Measurements from ENCODE around the gene MPDU1. TPM values are rescaled to one million over a fixed set of nuclear protein-coding genes. Genes with fewer than 3 reads are reported as not detected.
A peak's percentile ranks its signal among the peaks of the same experiment; 100 is the strongest.

MPDU1 gene
- 151 and 157 TPM in 2 replicates for total RNA-seq (2014; rRNA removed; shearing (Covaris generic))

DNA sequence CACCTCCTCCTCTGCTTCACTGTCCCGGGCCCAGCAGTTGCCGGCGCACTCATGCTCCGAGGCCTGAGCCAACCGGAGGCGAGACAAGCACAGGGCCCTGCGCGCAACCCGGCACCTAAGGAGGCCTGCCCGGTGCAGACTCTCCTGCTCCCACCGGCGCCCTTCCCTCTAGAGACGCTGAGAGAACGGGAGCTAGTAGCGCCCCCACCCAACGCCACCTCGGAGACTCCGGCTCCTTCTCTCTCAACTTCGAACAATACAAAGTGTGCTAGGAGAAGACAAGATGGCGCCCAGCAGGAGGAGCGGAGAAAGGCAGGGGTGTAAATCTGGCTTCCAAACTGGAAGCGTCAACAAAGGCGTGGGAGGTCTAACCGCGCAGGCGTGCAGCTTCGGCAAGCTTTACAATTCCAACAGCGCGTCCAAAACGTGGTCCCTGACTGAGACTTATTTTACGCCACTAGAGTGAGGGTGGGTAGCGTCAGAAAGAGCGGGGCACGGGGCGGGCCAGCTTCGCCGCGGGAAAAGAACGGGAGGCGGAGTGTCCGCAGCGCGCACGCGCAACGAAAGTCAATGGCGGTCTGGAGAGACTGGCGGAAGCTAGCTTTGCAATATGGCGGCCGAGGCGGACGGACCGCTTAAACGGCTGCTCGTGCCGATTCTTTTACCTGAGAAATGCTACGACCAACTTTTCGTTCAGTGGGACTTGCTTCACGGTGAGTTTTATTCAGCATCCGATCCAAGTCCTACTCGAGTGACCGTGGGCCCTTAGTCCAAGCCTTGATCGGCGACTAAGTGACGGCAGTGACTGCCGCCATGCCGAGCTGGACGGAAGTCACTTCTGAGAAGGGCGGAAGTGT, at the start of gene MPDU1:
TSS of gene MPDU1 (plus strand) at position 600 of the 857 bp plus-strand sequence. CDS start at position 611, 11 bp downstream.
- peak; percentile 97 for DNase-seq (ENCODE audit: low spot score)
- in situ Hi-C loops (cut with HindIII; ENCODE audit: low sequenced_read_pairs), result no loop called here

DNA sequence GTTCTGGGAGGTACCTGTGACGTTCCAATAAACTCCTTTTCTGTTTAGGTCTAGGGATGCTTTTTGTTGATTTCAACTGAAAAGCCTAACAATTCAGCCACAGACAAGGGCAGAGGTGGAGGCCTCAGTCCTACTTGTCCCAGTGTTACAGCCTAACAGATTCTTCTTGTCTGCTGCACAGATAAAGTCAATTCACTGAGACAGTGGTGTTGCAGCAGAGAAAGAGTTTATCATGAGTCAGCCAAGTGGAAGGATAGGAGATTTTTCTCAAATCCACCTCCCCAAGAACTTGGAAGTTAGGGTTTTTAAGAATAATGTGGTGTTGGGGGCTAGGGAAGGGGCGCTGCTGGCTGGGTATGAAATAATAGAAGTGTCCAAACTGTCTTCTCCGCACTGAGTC, 45.6 kb upstream of the MPDU1 start:
- no peak for DNase-seq (ENCODE audit: low spot score)
- in situ Hi-C loops (cut with HindIII; ENCODE audit: low sequenced_read_pairs), result no loop called here

DNA sequence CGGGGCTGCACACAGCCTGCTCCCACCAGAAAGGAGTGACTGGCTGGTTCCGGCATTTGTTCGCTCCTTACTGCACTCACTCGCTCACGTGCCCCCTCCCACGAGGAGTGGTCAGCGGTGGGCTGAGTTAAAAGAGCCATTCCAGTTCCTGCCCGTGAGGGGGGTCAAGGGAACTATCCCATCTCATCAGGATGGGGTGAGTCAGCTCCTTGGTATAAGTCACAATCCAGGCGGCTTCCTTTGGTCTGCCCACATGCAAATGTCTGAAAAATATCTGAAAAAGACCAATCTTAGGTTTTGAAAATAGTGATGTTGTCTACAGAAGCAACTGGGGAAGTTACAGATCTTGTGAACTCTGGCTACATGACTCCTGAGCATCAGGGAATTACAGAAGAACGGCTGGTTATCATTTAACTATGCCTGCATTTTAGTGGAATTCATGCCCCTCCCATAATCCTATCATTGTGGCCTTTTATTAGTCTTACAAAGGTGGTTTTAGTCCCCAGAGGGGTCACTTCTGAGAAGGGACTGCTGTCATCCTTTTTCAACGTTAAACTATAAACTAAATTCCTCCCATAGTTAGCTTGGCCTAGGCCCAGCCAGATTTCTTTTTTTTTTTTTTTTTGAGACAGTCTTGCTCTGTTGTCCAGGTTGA, 44.6 kb upstream of the MPDU1 start:
- in situ Hi-C loops (cut with HindIII; ENCODE audit: low sequenced_read_pairs), result no loop called here
- DNase-seq (ENCODE audit: low spot score), result no peak

DNA sequence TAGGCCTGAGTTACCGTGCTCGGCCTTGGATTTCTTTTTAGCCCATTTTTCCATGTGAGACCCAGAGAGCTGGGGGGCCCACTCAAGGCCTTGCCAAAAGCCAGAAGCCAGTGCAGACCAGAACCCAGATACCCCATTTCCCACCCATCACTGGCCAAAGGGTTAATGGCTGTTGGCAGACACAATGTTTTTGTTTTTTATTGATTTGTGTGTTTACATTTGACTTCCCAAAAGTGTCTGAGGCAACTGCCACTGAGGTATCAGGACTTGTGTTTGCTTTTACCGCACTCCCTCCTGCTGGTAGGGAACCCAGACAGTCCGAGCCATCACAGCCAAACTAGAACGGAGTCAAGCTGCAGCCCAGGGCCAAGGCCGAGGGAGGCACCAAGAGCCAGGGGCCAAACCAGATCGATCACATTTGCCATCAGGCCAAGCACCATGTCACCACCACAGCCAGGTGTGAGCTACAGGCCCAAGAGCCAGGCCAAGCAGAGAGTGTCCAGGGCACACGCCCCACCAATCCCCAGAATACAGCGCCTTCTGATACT, 42.5 kb upstream of the MPDU1 start:
- no peak for DNase-seq (ENCODE audit: low spot score)
- in situ Hi-C loops (cut with HindIII; ENCODE audit: low sequenced_read_pairs), result no loop called here

DNA sequence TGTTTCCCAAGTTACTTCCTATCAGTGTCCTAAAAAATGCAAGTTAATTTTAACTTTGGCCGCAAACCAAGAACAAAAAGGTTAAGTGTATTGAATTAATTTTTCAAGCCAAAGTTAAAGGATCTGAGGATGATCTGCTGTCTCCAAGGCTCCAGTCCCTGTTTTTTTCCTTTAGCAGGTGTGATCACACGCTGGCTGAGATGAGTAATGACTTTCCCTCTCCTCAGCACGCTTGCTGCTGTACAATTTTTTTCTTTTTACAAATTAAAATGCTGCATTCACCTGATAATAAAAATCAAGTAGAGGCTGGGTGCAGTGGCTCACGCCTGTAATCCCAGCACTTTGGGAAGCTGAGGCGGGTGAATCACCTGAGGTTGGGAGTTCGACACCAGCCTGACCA, 38.7 kb upstream of the MPDU1 start:
- DNase-seq (ENCODE audit: low spot score), result no peak
- in situ Hi-C loops (cut with HindIII; ENCODE audit: low sequenced_read_pairs), result no loop called here

DNA sequence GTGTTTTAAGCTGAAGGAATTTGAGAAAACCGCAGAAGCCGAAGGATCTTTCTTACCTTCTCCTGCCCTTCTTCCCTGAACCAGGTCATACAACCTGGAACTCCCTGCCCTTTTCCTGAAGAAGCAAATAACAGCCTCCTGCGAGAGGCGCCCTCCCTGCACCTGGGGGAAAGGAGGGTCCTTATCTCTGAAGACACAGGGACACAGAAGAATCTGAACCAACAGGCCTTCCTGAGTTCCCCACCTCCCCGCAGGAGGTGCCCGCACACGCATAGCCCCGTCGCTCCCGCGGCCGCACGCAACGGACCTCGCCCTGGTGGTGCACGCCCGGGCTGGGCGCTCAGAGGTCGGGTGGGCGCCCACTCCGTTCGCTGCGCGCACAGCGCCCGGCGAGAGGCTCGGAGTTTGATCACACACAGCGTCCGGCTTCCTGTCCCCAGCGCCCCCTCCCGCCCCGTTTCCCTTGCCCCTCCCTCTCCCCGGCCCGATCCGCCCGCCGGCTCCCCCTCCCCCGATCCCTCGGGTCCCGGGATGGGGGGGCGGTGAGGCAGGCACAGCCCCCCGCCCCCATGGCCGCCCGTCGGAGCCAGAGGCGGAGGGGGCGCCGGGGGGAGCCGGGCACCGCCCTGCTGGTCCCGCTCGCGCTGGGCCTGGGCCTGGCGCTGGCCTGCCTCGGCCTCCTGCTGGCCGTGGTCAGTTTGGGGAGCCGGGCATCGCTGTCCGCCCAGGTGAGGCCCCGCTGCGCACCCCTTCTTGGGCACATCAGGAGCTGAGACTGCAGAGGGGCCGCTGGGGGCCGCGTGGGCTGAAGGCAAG, 34.9 kb upstream of the MPDU1 start, which contains the start of gene TNFSF12:
TSS of gene TNFSF12 (plus strand) at position 474 of the 816 bp plus-strand sequence. CDS start at position 570, 96 bp downstream.
- DNase-seq (ENCODE audit: low spot score), result peak; percentile 52
- in situ Hi-C loops (cut with HindIII; ENCODE audit: low sequenced_read_pairs), result no loop called here

DNA sequence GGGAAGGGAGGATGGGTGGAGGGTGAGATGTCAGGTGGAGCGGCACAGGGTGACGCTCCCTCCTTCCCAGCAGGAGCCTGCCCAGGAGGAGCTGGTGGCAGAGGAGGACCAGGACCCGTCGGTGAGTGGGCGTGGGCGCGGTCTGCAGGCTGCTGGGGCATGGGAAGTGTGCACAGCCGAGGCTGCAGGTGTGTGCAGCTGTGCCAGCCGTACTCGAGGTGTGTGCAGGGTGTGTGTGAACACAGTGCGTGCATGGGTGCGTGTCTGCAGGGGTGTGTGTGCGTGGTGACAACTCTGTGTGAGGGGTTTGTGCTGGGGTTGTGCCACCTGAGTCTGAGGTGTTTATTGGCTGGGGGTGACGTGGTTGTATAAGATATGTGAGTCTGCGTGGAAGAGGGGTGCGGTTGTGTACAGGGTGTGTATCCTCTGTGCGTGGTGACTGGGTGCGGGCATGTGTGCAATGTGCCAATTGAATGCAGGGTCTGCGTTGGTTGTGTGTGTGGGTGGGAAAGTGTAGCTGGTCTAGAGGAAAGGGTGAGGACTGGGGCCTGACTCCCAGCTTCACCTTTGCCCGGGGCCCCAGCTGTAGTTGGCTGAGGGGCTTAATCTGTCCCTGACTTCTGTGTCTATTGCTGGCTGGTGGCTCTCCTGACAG, 34.1 kb upstream of the MPDU1 start:
- DNase-seq (ENCODE audit: low spot score), result peak; percentile 38
- in situ Hi-C loops (cut with HindIII; ENCODE audit: low sequenced_read_pairs), result no loop called here

DNA sequence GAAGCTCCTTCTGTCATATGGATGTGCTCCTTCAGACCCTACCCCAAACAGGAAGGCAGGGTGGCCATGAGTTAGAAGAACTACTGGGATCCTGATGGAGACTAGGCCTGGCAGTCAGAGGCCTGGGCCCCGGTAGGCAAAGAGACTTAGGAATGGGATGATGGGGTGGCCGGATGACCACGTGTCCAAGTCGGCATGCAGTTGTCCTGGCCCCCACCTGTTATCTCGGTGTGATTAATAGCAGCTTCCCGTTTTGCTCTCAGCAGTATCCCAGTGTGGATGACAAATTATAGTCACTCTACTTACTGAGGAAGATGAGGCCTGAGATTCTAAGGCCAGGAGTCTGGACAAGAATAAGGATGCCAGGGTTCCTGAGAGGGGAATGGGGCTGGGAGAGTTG, 33.3 kb upstream of the MPDU1 start:
- in situ Hi-C loops (cut with HindIII; ENCODE audit: low sequenced_read_pairs), result no loop called here
- no peak for DNase-seq (ENCODE audit: low spot score)

DNA sequence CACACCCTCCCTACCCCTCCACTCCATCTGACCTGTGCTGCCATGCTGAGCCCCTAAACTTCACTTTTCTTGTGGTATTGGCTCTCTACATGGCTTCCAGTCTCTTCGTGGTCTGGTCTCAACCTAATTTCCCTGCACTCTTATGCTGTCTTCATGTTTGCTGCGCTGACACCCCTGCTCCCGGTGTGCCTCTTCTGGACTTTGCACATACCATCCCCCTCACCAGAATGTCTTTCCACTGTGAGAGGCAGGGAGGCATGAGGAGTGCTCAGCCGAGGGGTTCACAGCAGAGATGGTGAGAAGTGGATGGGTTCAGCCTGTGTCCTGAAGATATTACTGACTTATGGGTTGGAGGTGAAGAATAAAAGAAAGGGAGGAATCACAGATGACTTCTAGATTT, 32.3 kb upstream of the MPDU1 start:
- in situ Hi-C loops (cut with HindIII; ENCODE audit: low sequenced_read_pairs), result no loop called here
- DNase-seq (ENCODE audit: low spot score), result no peak

DNA sequence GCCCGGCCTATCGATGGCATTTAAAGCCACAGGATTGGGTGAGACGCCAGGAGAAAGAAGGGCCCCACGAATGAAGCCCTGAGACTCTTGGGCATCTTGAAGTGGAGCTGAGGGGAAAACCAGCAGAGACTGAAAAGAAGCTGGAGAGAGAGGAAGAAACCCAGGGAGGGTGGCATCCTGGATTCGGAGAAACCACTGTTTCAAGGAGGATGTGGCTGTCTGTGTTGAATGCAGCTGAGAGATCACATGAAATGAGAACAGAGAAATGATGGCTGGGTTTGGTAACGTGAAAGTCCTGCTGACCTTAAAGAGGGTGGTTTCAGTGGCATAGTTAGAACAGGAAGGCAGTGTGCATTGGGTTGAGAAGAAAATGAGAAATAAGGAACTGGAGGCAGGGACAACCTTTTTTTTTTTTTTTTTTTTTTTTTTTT, 31.0 kb upstream of the MPDU1 start:
- in situ Hi-C loops (cut with HindIII; ENCODE audit: low sequenced_read_pairs), result no loop called here
- no peak for DNase-seq (ENCODE audit: low spot score)

DNA sequence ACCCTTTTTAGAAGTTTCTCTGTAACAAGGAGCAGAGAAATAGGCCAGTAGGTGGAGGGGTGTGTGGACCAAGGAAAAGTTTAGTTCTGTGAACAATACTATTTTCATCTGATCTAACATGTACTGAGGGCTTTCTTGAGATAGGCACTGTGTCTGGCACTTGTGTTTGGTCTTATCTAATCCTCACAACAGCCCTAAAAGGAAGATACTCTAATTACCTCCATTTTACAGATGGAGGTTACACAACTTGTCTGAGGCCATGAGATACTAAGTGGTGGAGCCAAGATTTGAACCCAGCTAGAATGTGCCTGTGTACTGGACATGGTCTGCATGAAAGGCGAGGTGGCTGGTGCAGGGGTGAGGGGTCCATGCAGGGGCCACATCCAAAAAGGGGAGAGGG, 30.3 kb upstream of the MPDU1 start:
- no peak for DNase-seq (ENCODE audit: low spot score)
- in situ Hi-C loops (cut with HindIII; ENCODE audit: low sequenced_read_pairs), result no loop called here

DNA sequence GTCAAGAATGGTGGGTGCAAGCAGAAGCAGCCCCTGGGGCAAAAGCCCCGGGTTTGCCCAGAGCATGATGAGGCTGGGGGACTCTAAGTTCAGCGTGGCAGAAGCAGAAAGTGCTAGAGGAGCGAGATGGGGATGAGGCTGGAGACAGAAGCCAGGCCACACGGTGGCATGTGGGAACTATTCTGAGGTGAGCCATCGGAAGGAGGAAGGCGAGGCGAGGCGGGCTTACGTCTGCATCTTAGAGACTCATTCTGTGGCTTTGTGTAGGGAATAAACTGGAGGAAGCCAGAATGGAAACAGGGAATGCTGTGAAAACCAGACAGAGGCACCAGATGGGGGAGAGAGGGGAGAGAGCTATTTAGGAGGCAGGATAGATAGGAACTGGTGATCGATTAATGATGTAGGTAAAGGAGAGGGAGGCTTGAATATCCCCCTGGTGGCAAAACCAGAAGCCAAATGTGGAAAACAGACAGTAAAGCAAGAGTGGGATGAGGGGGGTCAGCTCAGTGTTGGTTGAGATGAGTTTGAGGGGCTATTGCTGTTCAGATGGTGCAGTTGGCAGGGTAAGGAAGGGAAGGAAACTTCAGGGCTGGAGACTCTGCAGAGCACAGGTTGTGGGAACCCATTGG, 28.2 kb upstream of the MPDU1 start:
- in situ Hi-C loops (cut with HindIII; ENCODE audit: low sequenced_read_pairs), result no loop called here
- no peak for DNase-seq (ENCODE audit: low spot score)

DNA sequence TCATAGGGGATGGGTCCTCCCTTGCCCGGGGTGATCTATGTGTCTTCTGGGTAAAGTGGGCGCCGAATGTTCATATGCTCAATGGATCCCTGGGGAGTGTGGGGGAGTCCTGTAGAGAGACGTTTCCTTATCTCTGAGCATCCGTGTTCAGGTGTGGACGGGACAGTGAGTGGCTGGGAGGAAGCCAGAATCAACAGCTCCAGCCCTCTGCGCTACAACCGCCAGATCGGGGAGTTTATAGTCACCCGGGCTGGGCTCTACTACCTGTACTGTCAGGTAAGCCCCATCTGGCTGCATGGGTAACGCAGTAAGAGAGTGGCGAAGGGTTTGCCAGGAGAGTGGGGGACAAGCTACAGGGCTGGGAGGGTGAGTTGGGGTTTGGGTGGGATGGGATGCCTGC, 27.0 kb upstream of the MPDU1 start:
- in situ Hi-C loops (cut with HindIII; ENCODE audit: low sequenced_read_pairs), result no loop called here
- no peak for DNase-seq (ENCODE audit: low spot score)

DNA sequence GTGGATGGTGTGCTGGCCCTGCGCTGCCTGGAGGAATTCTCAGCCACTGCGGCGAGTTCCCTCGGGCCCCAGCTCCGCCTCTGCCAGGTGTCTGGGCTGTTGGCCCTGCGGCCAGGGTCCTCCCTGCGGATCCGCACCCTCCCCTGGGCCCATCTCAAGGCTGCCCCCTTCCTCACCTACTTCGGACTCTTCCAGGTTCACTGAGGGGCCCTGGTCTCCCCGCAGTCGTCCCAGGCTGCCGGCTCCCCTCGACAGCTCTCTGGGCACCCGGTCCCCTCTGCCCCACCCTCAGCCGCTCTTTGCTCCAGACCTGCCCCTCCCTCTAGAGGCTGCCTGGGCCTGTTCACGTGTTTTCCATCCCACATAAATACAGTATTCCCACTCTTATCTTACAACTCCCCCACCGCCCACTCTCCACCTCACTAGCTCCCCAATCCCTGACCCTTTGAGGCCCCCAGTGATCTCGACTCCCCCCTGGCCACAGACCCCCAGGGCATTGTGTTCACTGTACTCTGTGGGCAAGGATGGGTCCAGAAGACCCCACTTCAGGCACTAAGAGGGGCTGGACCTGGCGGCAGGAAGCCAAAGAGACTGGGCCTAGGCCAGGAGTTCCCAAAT, 26.4 kb upstream of the MPDU1 start:
- in situ Hi-C loops (cut with HindIII; ENCODE audit: low sequenced_read_pairs), result no loop called here
- DNase-seq (ENCODE audit: low spot score), result no peak

DNA sequence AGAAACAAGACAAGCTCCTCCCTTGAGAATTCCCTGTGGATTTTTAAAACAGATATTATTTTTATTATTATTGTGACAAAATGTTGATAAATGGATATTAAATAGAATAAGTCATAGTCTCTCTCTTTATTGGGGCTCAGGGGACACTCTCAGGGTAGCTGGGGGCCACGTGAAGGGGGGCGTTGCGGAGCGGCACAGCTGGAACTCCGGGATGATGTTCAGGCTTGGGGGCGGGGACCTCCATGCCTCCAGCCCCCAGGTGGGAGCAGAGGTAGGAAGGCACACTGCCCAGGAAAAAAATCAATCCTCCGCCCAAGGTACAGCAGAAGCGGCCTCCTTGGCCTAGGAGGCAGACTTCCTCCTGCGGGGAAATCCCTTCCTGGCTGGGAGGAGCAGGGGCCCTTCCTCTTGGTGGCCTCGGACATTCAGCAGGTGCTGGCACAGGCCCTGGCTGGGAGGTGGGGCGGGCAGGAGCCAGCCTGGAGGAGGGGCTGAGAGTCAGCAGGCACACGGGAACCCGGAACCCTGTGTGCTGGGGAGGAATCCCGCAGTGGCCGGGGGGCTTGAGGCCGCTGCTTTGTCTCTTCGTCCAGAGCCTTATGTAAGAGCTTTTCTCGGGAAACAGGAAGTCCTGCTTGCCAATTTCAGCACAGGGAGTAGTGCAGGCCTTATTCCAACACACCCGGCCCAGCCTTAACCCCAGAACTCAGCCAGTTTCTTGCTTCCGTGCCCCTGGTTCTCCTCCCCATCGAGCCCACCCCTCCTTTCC, 25.7 kb upstream of the MPDU1 start:
- in situ Hi-C loops (cut with HindIII; ENCODE audit: low sequenced_read_pairs), result no loop called here
- peak; percentile 85 for DNase-seq (ENCODE audit: low spot score)

DNA sequence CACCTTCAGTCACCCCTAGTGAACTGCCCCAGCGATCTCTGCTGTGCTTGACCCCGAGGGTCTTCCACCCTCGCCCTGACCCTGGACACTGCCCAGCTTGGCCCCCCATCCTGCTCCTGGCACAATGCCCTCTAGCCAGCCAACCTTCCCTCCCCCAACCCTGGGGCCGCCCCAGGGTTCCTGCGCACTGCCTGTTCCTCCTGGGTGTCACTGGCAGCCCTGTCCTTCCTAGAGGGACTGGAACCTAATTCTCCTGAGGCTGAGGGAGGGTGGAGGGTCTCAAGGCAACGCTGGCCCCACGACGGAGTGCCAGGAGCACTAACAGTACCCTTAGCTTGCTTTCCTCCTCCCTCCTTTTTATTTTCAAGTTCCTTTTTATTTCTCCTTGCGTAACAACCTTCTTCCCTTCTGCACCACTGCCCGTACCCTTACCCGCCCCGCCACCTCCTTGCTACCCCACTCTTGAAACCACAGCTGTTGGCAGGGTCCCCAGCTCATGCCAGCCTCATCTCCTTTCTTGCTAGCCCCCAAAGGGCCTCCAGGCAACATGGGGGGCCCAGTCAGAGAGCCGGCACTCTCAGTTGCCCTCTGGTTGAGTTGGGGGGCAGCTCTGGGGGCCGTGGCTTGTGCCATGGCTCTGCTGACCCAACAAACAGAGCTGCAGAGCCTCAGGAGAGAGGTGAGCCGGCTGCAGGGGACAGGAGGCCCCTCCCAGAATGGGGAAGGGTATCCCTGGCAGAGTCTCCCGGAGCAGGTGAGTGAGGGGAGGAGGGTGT, 24.9 kb upstream of the MPDU1 start, which contains the start of gene TNFSF13:
TSS of gene TNFSF13 (plus strand) at position 207 of the 776 bp plus-strand sequence. CDS start at position 497, 290 bp downstream.
- in situ Hi-C loops (cut with HindIII; ENCODE audit: low sequenced_read_pairs), result no loop called here

More for the DNA sequence above, 24.9 kb upstream of the MPDU1 start, which contains the start of gene TNFSF13:
- DNase-seq (ENCODE audit: low spot score), result no peak

Data from G401 (cell line).